ENCODE data around the gene N4BP2. TPM values are rescaled to one million over a fixed set of nuclear protein-coding genes. Genes with fewer than 3 reads are reported as not detected.
"Not testable (repeated sequence)": the region's sequence is repeated elsewhere in the genome, so short reads cannot be mapped to it uniquely, and the experiment has no call there.

Gene N4BP2
- total RNA-seq, 1 donor from 2014 or later: 14.6 TPM

- Histone ChIP-seq H3K27me3 (ENCODE audit: control insufficient read depth in 3 of 3, insufficient read depth in 3 of 3, low read length in 3 of 3) (no peaks in the 10 kb centered on the region), H3K4me1 (ENCODE audit: control insufficient read depth in 3 of 3, insufficient read depth in 3 of 3, low read length in 3 of 3) (no peaks in the 10 kb centered on the region), H3K9me3 (ENCODE audit: control insufficient read depth in 3 of 3, low read length in 3 of 3) (no peaks in the 10 kb centered on the region), H3K4me3 (ENCODE audit: low read length in 3 of 3) (no peak overlapping the region), H3K27ac (ENCODE audit: low read depth, low read length) (no peak overlapping the region), H3K9ac (ENCODE audit: low read depth in 1 of 3, low read length in 3 of 3) (no peak overlapping the region), H3K36me3 (ENCODE audit: control insufficient read depth in 3 of 3, insufficient read depth in 3 of 3, low read length in 3 of 3) (peaks cover 0 to 2% (median 0%) of the 10 kb centered on the region in 3 donors)
Measured at GRCh38 chr4:40121515-40121914, 64.9 kb downstream of the N4BP2 start.

GRCh38 chr4:40122941-40123340, 66.3 kb downstream of the N4BP2 start:
- Histone ChIP-seq H3K27ac (ENCODE audit: low read depth, low read length) (no peak overlapping the region), H3K36me3 (ENCODE audit: control insufficient read depth in 3 of 3, insufficient read depth in 3 of 3, low read length in 3 of 3) (no peaks in the 10 kb centered on the region), H3K9me3 (ENCODE audit: control insufficient read depth in 3 of 3, low read length in 3 of 3) (no peaks in the 10 kb centered on the region)

GRCh38 chr4:40124690-40125089, 68.0 kb downstream of the N4BP2 start:
- H3K4me3 ChIP-seq (ENCODE audit: low read length in 3 of 3): no peak overlapping the region
- H3K36me3 ChIP-seq (ENCODE audit: control insufficient read depth in 3 of 3, insufficient read depth in 3 of 3, low read length in 3 of 3): no peaks in the 10 kb centered on the region
- no peaks in the 10 kb centered on the region for H3K27me3 ChIP-seq (ENCODE audit: control insufficient read depth in 3 of 3, insufficient read depth in 3 of 3, low read length in 3 of 3)
- no peaks in the 10 kb centered on the region for H3K9me3 ChIP-seq (ENCODE audit: control insufficient read depth in 3 of 3, low read length in 3 of 3)
- H3K9ac ChIP-seq (ENCODE audit: low read depth in 1 of 3, low read length in 3 of 3): no peak overlapping the region
- H3K27ac ChIP-seq (ENCODE audit: low read depth, low read length): no peak overlapping the region
- H3K4me1 ChIP-seq (ENCODE audit: control insufficient read depth in 3 of 3, insufficient read depth in 3 of 3, low read length in 3 of 3): no peaks in the 10 kb centered on the region

More at GRCh38 chr4:40122941-40123340, 66.3 kb downstream of the N4BP2 start:
- no peak overlapping the region for H3K4me3 ChIP-seq (ENCODE audit: low read length in 3 of 3)
- no peaks in the 10 kb centered on the region for H3K27me3 ChIP-seq (ENCODE audit: control insufficient read depth in 3 of 3, insufficient read depth in 3 of 3, low read length in 3 of 3)
- H3K9ac ChIP-seq (ENCODE audit: low read depth in 1 of 3, low read length in 3 of 3): no peak overlapping the region
- H3K4me1 ChIP-seq (ENCODE audit: control insufficient read depth in 3 of 3, insufficient read depth in 3 of 3, low read length in 3 of 3): no peaks in the 10 kb centered on the region

- H3K9me3 ChIP-seq (ENCODE audit: control insufficient read depth in 3 of 3, low read length in 3 of 3): no peaks in the 10 kb centered on the region
Measured at GRCh38 chr4:40130401-40131036, 73.9 kb downstream of the N4BP2 start.

DNA sequence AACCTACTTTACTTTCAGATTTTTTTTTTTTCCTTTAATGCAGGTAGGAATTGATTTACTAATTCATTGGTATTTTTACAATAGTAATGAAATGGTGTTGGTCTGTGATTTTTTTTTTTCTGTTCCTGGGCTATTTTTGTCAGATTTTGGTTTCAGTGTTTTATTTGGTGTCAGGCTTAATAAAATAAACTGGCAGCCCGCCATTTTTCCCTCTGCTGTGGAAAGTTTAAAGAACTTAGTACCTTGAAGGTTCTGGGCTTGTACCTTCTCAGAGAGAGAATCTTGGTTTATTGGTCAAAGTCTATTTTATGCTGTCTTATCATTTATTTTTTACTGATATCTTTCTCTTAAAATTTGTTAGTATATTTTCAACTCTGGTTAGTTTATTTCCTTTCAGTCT, 76.2 kb downstream of the N4BP2 start:
- Histone ChIP-seq H3K36me3 (ENCODE audit: control insufficient read depth in 3 of 3, insufficient read depth in 3 of 3, low read length in 3 of 3) (peaks cover 0 to 3% (median 0%) of the 10 kb centered on the region in 3 donors), H3K9me3 (ENCODE audit: control insufficient read depth in 3 of 3, low read length in 3 of 3) (no peaks in the 10 kb centered on the region), H3K4me3 (ENCODE audit: low read length in 3 of 3) (no peak overlapping the region), H3K27me3 (ENCODE audit: control insufficient read depth in 3 of 3, insufficient read depth in 3 of 3, low read length in 3 of 3) (no peaks in the 10 kb centered on the region), H3K9ac (ENCODE audit: low read depth in 1 of 3, low read length in 3 of 3) (no peak overlapping the region), H3K27ac (ENCODE audit: low read depth, low read length) (no peak overlapping the region), H3K4me1 (ENCODE audit: control insufficient read depth in 3 of 3, insufficient read depth in 3 of 3, low read length in 3 of 3) (no peaks in the 10 kb centered on the region)

More at GRCh38 chr4:40130401-40131036, 73.9 kb downstream of the N4BP2 start:
- H3K27me3 ChIP-seq (ENCODE audit: control insufficient read depth in 3 of 3, insufficient read depth in 3 of 3, low read length in 3 of 3): no peaks in the 10 kb centered on the region
- no peak overlapping the region for H3K4me3 ChIP-seq (ENCODE audit: low read length in 3 of 3)
- no peaks in the 10 kb centered on the region for H3K4me1 ChIP-seq (ENCODE audit: control insufficient read depth in 3 of 3, insufficient read depth in 3 of 3, low read length in 3 of 3)
- no peak overlapping the region for H3K9ac ChIP-seq (ENCODE audit: low read depth in 1 of 3, low read length in 3 of 3)
- no peak overlapping the region for H3K27ac ChIP-seq (ENCODE audit: low read depth, low read length)
- no peaks in the 10 kb centered on the region for H3K36me3 ChIP-seq (ENCODE audit: control insufficient read depth in 3 of 3, insufficient read depth in 3 of 3, low read length in 3 of 3)

DNA sequence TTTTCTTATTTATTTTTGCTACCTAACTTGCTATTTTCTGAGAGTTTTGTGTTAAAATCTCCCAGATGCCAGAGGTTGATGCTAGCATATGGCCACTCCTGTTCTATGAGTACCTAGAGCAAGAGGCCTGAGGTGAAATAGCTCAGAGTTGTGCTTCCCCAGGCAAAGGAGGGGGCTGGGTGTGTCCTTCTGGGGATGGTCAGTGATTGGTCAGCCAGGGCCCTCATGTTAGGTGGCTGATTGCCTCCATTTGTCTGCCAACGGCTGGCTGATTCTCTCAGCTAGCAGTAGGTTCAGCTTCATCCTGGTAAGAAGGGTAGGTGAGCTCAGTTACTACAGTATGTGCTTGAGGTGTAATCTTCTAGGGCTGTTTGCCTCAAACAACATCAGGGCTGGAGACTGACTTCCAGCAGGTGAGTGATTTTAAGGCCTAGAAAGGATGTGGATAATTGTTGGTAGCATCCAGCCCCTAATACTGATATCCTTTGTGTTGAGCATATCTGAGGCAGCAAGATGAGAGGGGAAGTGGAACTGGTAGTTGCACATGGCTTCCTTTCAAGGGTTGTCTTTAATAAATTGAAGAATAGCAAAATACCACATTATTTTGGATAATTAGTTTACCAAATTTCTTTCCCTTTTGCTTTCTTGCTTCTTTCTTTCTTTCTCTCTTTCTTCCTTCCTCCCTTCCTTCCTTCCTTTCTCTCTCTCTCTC, 77.7 kb downstream of the N4BP2 start:
- no peaks in the 10 kb centered on the region for H3K9me3 ChIP-seq (ENCODE audit: control insufficient read depth in 3 of 3, low read length in 3 of 3)
- no peak overlapping the region for H3K4me3 ChIP-seq (ENCODE audit: low read length in 3 of 3)
- no peak overlapping the region for H3K9ac ChIP-seq (ENCODE audit: low read depth in 1 of 3, low read length in 3 of 3)
- H3K4me1 ChIP-seq (ENCODE audit: control insufficient read depth in 3 of 3, insufficient read depth in 3 of 3, low read length in 3 of 3): no peaks in the 10 kb centered on the region
- peaks cover 0 to 3% (median 0%) of the 10 kb centered on the region in 3 donors for H3K36me3 ChIP-seq (ENCODE audit: control insufficient read depth in 3 of 3, insufficient read depth in 3 of 3, low read length in 3 of 3)
- H3K27ac ChIP-seq (ENCODE audit: low read depth, low read length): no peak overlapping the region
- H3K27me3 ChIP-seq (ENCODE audit: control insufficient read depth in 3 of 3, insufficient read depth in 3 of 3, low read length in 3 of 3): no peaks in the 10 kb centered on the region

- H3K36me3 ChIP-seq (ENCODE audit: control insufficient read depth in 3 of 3, insufficient read depth in 3 of 3, low read length in 3 of 3); H3K9me3 ChIP-seq (ENCODE audit: control insufficient read depth in 3 of 3, low read length in 3 of 3); H3K4me3 ChIP-seq (ENCODE audit: low read length in 3 of 3); H3K9ac ChIP-seq (ENCODE audit: low read depth in 1 of 3, low read length in 3 of 3); H3K27ac ChIP-seq (ENCODE audit: low read depth, low read length); H3K4me1 ChIP-seq (ENCODE audit: control insufficient read depth in 3 of 3, insufficient read depth in 3 of 3, low read length in 3 of 3); H3K27me3 ChIP-seq (ENCODE audit: control insufficient read depth in 3 of 3, insufficient read depth in 3 of 3, low read length in 3 of 3): not testable (repeated sequence)
Measured at GRCh38 chr4:40136202-40136601, 79.6 kb downstream of the N4BP2 start.

- Histone ChIP-seq H3K36me3 (ENCODE audit: control insufficient read depth in 3 of 3, insufficient read depth in 3 of 3, low read length in 3 of 3) (peaks cover 0 to 3% (median 0%) of the 10 kb centered on the region in 3 donors), H3K4me1 (ENCODE audit: control insufficient read depth in 3 of 3, insufficient read depth in 3 of 3, low read length in 3 of 3) (no peaks in the 10 kb centered on the region), H3K9me3 (ENCODE audit: control insufficient read depth in 3 of 3, low read length in 3 of 3) (no peaks in the 10 kb centered on the region), H3K4me3 (ENCODE audit: low read length in 3 of 3) (no peak overlapping the region), H3K9ac (ENCODE audit: low read depth in 1 of 3, low read length in 3 of 3) (no peak overlapping the region), H3K27me3 (ENCODE audit: control insufficient read depth in 3 of 3, insufficient read depth in 3 of 3, low read length in 3 of 3) (no peaks in the 10 kb centered on the region), H3K27ac (ENCODE audit: low read depth, low read length) (no peak overlapping the region)
Measured at GRCh38 chr4:40140196-40140595, 83.5 kb downstream of the N4BP2 start.

DNA sequence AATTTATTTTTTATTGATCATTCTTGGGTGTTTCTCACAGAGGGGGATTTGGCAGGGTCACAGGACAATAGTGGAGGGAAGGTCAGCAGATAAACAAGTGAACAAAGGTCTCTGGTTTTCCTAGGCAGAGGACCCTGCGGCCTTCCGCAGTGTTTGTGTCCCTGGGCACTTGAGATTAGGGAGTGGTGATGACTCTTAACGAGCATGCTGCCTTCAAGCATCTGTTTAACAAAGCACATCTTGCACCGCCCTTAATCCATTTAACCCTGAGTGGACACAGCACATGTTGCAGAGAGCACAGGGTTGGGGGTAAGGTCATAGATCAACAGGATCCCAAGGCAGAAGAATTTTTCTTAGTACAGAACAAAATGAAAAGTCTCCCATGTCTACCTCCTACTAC, 83.9 kb downstream of the N4BP2 start:
- H3K9me3 ChIP-seq (ENCODE audit: control insufficient read depth in 3 of 3, low read length in 3 of 3); H3K27me3 ChIP-seq (ENCODE audit: control insufficient read depth in 3 of 3, insufficient read depth in 3 of 3, low read length in 3 of 3); H3K4me1 ChIP-seq (ENCODE audit: control insufficient read depth in 3 of 3, insufficient read depth in 3 of 3, low read length in 3 of 3); H3K36me3 ChIP-seq (ENCODE audit: control insufficient read depth in 3 of 3, insufficient read depth in 3 of 3, low read length in 3 of 3); H3K27ac ChIP-seq (ENCODE audit: low read depth, low read length); H3K4me3 ChIP-seq (ENCODE audit: low read length in 3 of 3); H3K9ac ChIP-seq (ENCODE audit: low read depth in 1 of 3, low read length in 3 of 3): not testable (repeated sequence)

DNA sequence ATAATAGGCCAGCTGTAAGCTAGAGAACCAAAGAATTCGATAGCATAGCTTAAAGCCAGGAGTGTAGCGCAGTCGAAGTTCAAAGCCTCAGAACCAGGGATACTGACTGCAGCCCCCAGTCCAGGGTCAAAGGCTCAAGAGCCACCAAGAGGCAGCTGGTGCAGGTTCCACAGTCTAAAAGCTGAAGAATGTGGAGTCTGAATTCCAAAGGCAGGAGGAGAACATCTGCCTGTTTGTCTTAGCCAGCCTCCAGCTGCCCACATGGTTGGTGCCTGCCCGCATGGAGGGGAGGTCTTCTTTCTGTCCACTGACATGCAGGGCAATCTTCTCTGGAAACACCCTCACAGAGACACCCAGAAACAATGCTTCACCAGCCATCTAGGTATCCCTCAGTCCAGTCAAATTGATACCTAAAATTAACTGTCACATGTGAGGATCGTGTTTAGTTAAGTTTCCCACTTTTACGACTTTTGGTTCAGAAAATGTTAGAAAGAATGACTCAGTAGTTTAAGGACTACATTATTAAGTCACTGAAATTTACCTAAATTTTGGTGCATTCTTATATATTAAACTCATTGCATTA, 87.4 kb downstream of the N4BP2 start:
- Histone ChIP-seq H3K9me3 (ENCODE audit: control insufficient read depth in 3 of 3, low read length in 3 of 3) (no peaks in the 10 kb centered on the region), H3K27ac (ENCODE audit: low read depth, low read length) (no peak overlapping the region), H3K4me1 (ENCODE audit: control insufficient read depth in 3 of 3, insufficient read depth in 3 of 3, low read length in 3 of 3) (no peaks in the 10 kb centered on the region), H3K27me3 (ENCODE audit: control insufficient read depth in 3 of 3, insufficient read depth in 3 of 3, low read length in 3 of 3) (no peaks in the 10 kb centered on the region), H3K36me3 (ENCODE audit: control insufficient read depth in 3 of 3, insufficient read depth in 3 of 3, low read length in 3 of 3) (no peaks in the 10 kb centered on the region), H3K9ac (ENCODE audit: low read depth in 1 of 3, low read length in 3 of 3) (no peak overlapping the region), H3K4me3 (ENCODE audit: low read length in 3 of 3) (no peak overlapping the region)
